Testis (tissue), 3 donors: ENCODE measurements around the gene NFE2L1. TPM values are rescaled to one million over a fixed set of nuclear protein-coding genes. Genes with fewer than 3 reads are reported as not detected.

Source experiments
- DNase-seq: peaks from one replicate; pipeline ENCODE4 v3.0.0-alpha.2; 2019
- H3K27ac ChIP-seq, 2 donors: fragments of 200-600 bp; sonication (generic); one replicate each; pipeline ENCODE4 v1.5.1; 2019
- H3K27me3 ChIP-seq: fragments of 200-600 bp; sonication (generic); one replicate; pipeline ENCODE4 v1.5.1; 2019
- H3K36me3 ChIP-seq: fragments of 200-600 bp; sonication (generic); one replicate; pipeline ENCODE4 v1.5.1; 2017; ENCODE audit warnings: low read depth; ENCODE audit errors: missing control alignments
- H3K4me1 ChIP-seq: fragments of 200-600 bp; sonication (generic); one replicate; pipeline ENCODE4 v1.5.1; 2019
- H3K4me3 ChIP-seq, 2 donors: fragments of 200-600 bp; sonication (generic); one replicate each; pipeline ENCODE4 v1.5.1; 2017 to 2019
- H3K9me3 ChIP-seq: fragments of 200-600 bp; sonication (generic); one replicate; pipeline ENCODE4 v1.5.1; 2017
- POLR2A ChIP-seq: fragments of 450-650 bp; IDR thresholded peaks from one replicate; pipeline ENCODE4 v1.6.1; 2017; ENCODE audit warnings: antibody characterized with exemption, mild to moderate bottlenecking, moderate library complexity
- WGBS, 2 donors: methylation state at CpG; one replicate each; pipeline ENCODE4 v1.1.5; 2018; 5-methylcytosine and 5-hydroxymethylcytosine counted together
- intact Hi-C: fragments of 100-400 bp; cut with DNase I; formaldehyde crosslinking; loops from one replicate; pipeline ENCODE4 v1.15.1; 2023; ENCODE audit warnings: low total_unique reads
- polyA plus RNA-seq: library from polyadenylated mRNA; stranded (reverse); fragments of 350-450 nt; fragmentation: Illumina TruSeq; extraction: RNeasy Lipid Tissue Mini Kit (QIAGEN cat#74804); gene quantifications from one replicate; pipeline ENCODE4 v1.2.3, GENCODE V29; 2014; ENCODE audit warnings: low read depth, low replicate concordance; ENCODE audit not compliant: insufficient read depth
- total RNA-seq, 2 donors: library from RNA; depleted of rRNA; stranded (reverse); fragments of >200 nt; gene quantifications; one replicate each; pipeline ENCODE4 v1.2.3, GENCODE V29; 2016
- TF ChIP-seq, protein P1 (sequence below), 3 experiments: fragments of 450-650 bp in 2 of 3; fragments of 200-600 bp in 1 of 3; sonication (generic) in 1 of 3; IDR thresholded peaks; one replicate each; pipeline ENCODE4 v1.5.1; 2016 to 2019; ENCODE audit warnings: antibody characterized with exemption in 3 of 3, mild to moderate bottlenecking in 2 of 3, moderate library complexity in 1 of 3

NFE2L1 gene
- total and polyA plus RNA-seq, 3 donors from 2014 or later = 180 to 199 (median 193) TPM

GRCh38 chr17:48058393-48059124 is 10.4 kb downstream of the NFE2L1 start:
- intact Hi-C loops = no loop called here
- H3K27me3 ChIP-seq = no peaks in the 10 kb centered on the region

DNA sequence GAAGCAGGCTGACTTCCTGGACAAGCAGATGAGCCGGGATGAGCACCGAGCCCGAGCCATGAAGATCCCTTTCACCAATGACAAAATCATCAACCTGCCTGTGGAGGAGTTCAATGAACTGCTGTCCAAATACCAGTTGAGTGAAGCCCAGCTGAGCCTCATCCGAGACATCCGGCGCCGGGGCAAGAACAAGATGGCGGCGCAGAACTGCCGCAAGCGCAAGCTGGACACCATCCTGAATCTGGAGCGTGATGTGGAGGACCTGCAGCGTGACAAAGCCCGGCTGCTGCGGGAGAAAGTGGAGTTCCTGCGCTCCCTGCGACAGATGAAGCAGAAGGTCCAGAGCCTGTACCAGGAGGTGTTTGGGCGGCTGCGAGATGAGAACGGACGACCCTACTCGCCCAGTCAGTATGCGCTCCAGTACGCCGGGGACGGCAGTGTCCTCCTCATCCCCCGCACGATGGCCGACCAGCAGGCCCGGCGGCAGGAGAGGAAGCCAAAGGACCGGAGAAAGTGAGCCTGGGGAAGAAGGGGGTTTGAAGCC is 11.0 kb downstream of the NFE2L1 start:
- Histone ChIP-seq H3K4me1 (peaks cover 24% of the 10 kb centered on the region), H3K36me3 (no peaks in the 10 kb centered on the region), H3K27me3 (no peaks in the 10 kb centered on the region), H3K4me3 (no peak overlapping the region), H3K9me3 (no peaks in the 10 kb centered on the region), H3K27ac (peak overlapping the region in 1 of 2 donors; percentile 11)
- DNase-seq = no peak
- no peak for TF ChIP-seq POLR2A
- TF ChIP-seq, protein P1, sequence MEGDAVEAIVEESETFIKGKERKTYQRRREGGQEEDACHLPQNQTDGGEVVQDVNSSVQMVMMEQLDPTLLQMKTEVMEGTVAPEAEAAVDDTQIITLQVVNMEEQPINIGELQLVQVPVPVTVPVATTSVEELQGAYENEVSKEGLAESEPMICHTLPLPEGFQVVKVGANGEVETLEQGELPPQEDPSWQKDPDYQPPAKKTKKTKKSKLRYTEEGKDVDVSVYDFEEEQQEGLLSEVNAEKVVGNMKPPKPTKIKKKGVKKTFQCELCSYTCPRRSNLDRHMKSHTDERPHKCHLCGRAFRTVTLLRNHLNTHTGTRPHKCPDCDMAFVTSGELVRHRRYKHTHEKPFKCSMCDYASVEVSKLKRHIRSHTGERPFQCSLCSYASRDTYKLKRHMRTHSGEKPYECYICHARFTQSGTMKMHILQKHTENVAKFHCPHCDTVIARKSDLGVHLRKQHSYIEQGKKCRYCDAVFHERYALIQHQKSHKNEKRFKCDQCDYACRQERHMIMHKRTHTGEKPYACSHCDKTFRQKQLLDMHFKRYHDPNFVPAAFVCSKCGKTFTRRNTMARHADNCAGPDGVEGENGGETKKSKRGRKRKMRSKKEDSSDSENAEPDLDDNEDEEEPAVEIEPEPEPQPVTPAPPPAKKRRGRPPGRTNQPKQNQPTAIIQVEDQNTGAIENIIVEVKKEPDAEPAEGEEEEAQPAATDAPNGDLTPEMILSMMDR (IDR thresholded peaks at IDR 0.05) = no peak
- 67 to 81% methylated on average over 23 to 32 of the region's 32 CpGs for WGBS, 2 donors
- intact Hi-C loops = no loop called here

More at GRCh38 chr17:48058393-48059124, 10.4 kb downstream of the NFE2L1 start:
- no peak for DNase-seq
- H3K9me3 ChIP-seq = no peaks in the 10 kb centered on the region
- H3K27ac ChIP-seq = no peak overlapping the region
- TF ChIP-seq POLR2A = no peak
- TF ChIP-seq, protein P1 (IDR thresholded peaks at IDR 0.05) = no peak
- no peak overlapping the region for H3K4me3 ChIP-seq
- no peaks in the 10 kb centered on the region for H3K36me3 ChIP-seq
- WGBS, 2 donors = 70 to 80% methylated on average over 10 to 11 of the region's 11 CpGs
- H3K4me1 ChIP-seq = peaks cover 28% of the 10 kb centered on the region

DNA sequence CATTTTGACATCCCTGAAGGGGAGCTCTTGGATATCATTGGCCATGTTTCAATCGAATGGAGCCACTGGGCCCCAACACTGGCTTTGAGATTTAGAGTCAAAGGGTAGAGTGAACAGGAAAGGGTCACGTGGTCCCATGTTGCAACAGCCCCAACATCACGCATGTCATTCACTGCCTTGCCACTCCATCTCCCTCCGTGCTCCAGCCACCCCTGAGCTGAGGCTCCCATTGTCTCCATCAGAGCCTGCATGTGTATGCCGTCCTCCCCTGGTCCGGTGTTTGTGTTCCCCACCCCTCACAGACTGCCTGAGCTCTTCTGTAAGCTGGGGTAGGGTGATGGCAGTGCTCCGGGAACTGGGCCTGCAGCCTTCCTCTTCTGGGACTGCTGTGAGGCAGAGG is 12.1 kb downstream of the NFE2L1 start:
- Histone ChIP-seq H3K36me3 (no peaks in the 10 kb centered on the region), H3K27me3 (no peaks in the 10 kb centered on the region)

DNA sequence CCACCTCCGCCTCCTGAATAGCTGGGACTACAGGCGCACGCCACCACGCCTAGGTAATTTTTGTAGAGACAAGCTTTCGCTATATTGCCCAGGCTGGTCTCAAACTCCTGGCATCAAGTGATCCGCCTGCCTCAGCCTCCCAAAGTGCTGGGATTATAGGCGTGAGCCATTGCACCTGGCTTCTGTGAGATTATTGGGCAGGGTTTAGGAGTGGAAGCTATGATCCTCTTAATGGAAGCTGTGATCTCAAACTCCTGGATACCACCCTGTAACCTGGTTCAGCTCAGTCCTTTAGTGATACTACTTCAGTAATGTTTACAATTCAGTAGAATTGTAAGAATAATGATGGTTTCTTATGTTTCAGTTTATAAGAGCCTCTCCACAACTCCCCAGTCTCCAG is 14.1 kb downstream of the NFE2L1 start:
- Histone ChIP-seq H3K9me3 (no peaks in the 10 kb centered on the region), H3K27me3 (no peaks in the 10 kb centered on the region), H3K4me3 (no peak overlapping the region), H3K27ac (no peak overlapping the region), H3K4me1 (peaks cover 11% of the 10 kb centered on the region), H3K36me3 (no peaks in the 10 kb centered on the region)
- WGBS, 2 donors = 88 to 96% methylated on average over 7 of the region's 7 CpGs
- no peak for DNase-seq
- intact Hi-C loops = no loop called here
- TF ChIP-seq POLR2A = no peak
- TF ChIP-seq, protein P1 (IDR thresholded peaks at IDR 0.05) = no peak

More for the DNA sequence above, 12.1 kb downstream of the NFE2L1 start:
- H3K4me1 ChIP-seq = peaks cover 17% of the 10 kb centered on the region
- intact Hi-C loops = no loop called here
- TF ChIP-seq, protein P1 (IDR thresholded peaks at IDR 0.05) = no peak
- TF ChIP-seq POLR2A = no peak
- no peaks in the 10 kb centered on the region for H3K9me3 ChIP-seq
- H3K4me3 ChIP-seq = no peak overlapping the region
- no peak overlapping the region for H3K27ac ChIP-seq
- 58 to 61% methylated on average over 7 of the region's 7 CpGs for WGBS, 2 donors
- DNase-seq = no peak
